HEK293 (cell line): Measurements from ENCODE around the gene COPS3.

Experiments used
- FEZF1 ChIP-seq: fragments of 450-650 bp; formaldehyde crosslinking; IDR thresholded peaks from 2 replicates; pipeline ENCODE4 v1.5.1; 2016; ENCODE audit warnings: missing biosample characterization, missing genetic modification characterization
- GFI1B ChIP-seq: fragments of 450-650 bp; formaldehyde crosslinking; IDR thresholded peaks from 2 replicates; pipeline ENCODE4 v1.5.1; 2016; ENCODE audit warnings: missing biosample characterization, missing genetic modification characterization
- GLI4 ChIP-seq: fragments of 450-650 bp; formaldehyde crosslinking; IDR thresholded peaks from 2 replicates; pipeline ENCODE4 v1.5.1; 2016; ENCODE audit warnings: missing biosample characterization, missing genetic modification characterization
- HOXA7 ChIP-seq: sonication (generic); formaldehyde crosslinking; IDR thresholded peaks from 2 replicates; pipeline ENCODE4 v1.8.1; 2022; ENCODE audit warnings: missing genetic modification reagents, borderline replicate concordance
- KLF10 ChIP-seq: fragments of 450-650 bp; IDR thresholded peaks from 2 replicates; pipeline ENCODE4 v1.5.1; 2018; ENCODE audit warnings: missing biosample characterization, mild to moderate bottlenecking, missing genetic modification characterization
- MYNN ChIP-seq: fragments of 450-650 bp; formaldehyde crosslinking; IDR thresholded peaks from 2 replicates; pipeline ENCODE4 v1.5.1; 2016; ENCODE audit warnings: missing biosample characterization, missing genetic modification characterization, borderline replicate concordance
- OVOL3 ChIP-seq: fragments of 450-650 bp; formaldehyde crosslinking; IDR thresholded peaks from 2 replicates; pipeline ENCODE4 v1.5.1; 2016; ENCODE audit warnings: missing biosample characterization, missing genetic modification characterization
- SETDB1 ChIP-seq: IDR thresholded peaks from one replicate; pipeline ENCODE4 v1.6.1; 2017; ENCODE audit warnings: mild to moderate bottlenecking, low read length, moderate library complexity, mixed read lengths; ENCODE audit not compliant: insufficient read length
- TSHZ1 ChIP-seq: fragments of 450-650 bp; formaldehyde crosslinking; IDR thresholded peaks from 2 replicates; pipeline ENCODE4 v1.5.1; 2016; ENCODE audit warnings: missing biosample characterization, missing genetic modification characterization, borderline replicate concordance
- YY1 ChIP-seq: fragments of 450-650 bp; formaldehyde crosslinking; IDR thresholded peaks from 2 replicates; pipeline ENCODE4 v1.5.1; 2018; ENCODE audit warnings: missing biosample characterization, missing genetic modification characterization
- ZBTB1 ChIP-seq: fragments of 450-650 bp; formaldehyde crosslinking; IDR thresholded peaks from 2 replicates; pipeline ENCODE4 v1.5.1; 2016; ENCODE audit warnings: missing biosample characterization, missing genetic modification characterization
- ZNF112 ChIP-seq: fragments of 450-650 bp; formaldehyde crosslinking; IDR thresholded peaks from 2 replicates; pipeline ENCODE4 v1.5.0; 2017; ENCODE audit warnings: missing biosample characterization, missing genetic modification characterization
- ZNF132 ChIP-seq: fragments of 450-650 bp; formaldehyde crosslinking; IDR thresholded peaks from 2 replicates; pipeline ENCODE4 v1.5.1; 2017; ENCODE audit warnings: missing biosample characterization, missing genetic modification characterization, borderline replicate concordance
- ZNF16 ChIP-seq: fragments of 450-650 bp; formaldehyde crosslinking; IDR thresholded peaks from 2 replicates; pipeline ENCODE4 v1.5.1; 2016; ENCODE audit warnings: low read depth, missing biosample characterization, missing genetic modification characterization
- ZNF488 ChIP-seq: fragments of 450-650 bp; formaldehyde crosslinking; IDR thresholded peaks from 2 replicates; pipeline ENCODE4 v1.5.1; 2016; ENCODE audit warnings: missing biosample characterization, missing genetic modification characterization
- ZNF530 ChIP-seq: fragments of 450-650 bp; formaldehyde crosslinking; IDR thresholded peaks from 2 replicates; pipeline ENCODE4 v1.5.1; 2016; ENCODE audit warnings: low read depth, missing biosample characterization, missing genetic modification characterization
- ZNF555 ChIP-seq: fragments of 450-650 bp; formaldehyde crosslinking; conservative IDR thresholded peaks from 2 replicates; pipeline ENCODE4 v1.5.1; 2017; ENCODE audit warnings: missing biosample characterization, mild to moderate bottlenecking, missing genetic modification characterization, inconsistent platforms
- ZNF585B ChIP-seq: fragments of 450-650 bp; formaldehyde crosslinking; IDR thresholded peaks from 2 replicates; pipeline ENCODE4 v1.5.1; 2016; ENCODE audit warnings: missing biosample characterization, missing genetic modification characterization
- ZNF626 ChIP-seq: fragments of 450-650 bp; sonication (Bioruptor Pico); formaldehyde crosslinking; IDR thresholded peaks from 2 replicates; pipeline ENCODE4 v1.5.1; 2018; ENCODE audit warnings: missing biosample characterization, missing genetic modification characterization, inconsistent platforms
- ZNF645 ChIP-seq: fragments of 450-650 bp; formaldehyde crosslinking; IDR thresholded peaks from 2 replicates; pipeline ENCODE4; 2016; ENCODE audit warnings: missing biosample characterization, missing genetic modification characterization
- ZNF837 ChIP-seq: fragments of 450-650 bp; formaldehyde crosslinking; IDR thresholded peaks from 2 replicates; pipeline ENCODE4 v1.5.1; 2016; ENCODE audit warnings: missing biosample characterization, missing genetic modification characterization
- ZSCAN16 ChIP-seq: fragments of 450-650 bp; formaldehyde crosslinking; IDR thresholded peaks from 2 replicates; pipeline ENCODE4 v1.5.1; 2016; ENCODE audit warnings: missing biosample characterization, missing genetic modification characterization
- TF ChIP-seq, protein P1 (sequence below): fragments of 450-650 bp; formaldehyde crosslinking; IDR thresholded peaks from 2 replicates; pipeline ENCODE4 v1.5.1; 2016; ENCODE audit warnings: missing biosample characterization, missing genetic modification characterization
- TF ChIP-seq, protein P2 (sequence below): IDR thresholded peaks from 2 replicates; pipeline ENCODE4 v1.6.1; 2011; ENCODE audit warnings: mild to moderate bottlenecking, low read depth, low read length, borderline replicate concordance
- TF ChIP-seq, protein P3 (sequence below): fragments of 450-650 bp; formaldehyde crosslinking; optimal IDR thresholded peaks from 2 replicates; pipeline ENCODE3; 2016; ENCODE audit warnings: missing biosample characterization, mild to moderate bottlenecking, missing genetic modification characterization

Gene COPS3

GRCh38 chr17:17280613-17281549 lies at the start of gene COPS3 (continued):
- TF ChIP-seq, protein P1, sequence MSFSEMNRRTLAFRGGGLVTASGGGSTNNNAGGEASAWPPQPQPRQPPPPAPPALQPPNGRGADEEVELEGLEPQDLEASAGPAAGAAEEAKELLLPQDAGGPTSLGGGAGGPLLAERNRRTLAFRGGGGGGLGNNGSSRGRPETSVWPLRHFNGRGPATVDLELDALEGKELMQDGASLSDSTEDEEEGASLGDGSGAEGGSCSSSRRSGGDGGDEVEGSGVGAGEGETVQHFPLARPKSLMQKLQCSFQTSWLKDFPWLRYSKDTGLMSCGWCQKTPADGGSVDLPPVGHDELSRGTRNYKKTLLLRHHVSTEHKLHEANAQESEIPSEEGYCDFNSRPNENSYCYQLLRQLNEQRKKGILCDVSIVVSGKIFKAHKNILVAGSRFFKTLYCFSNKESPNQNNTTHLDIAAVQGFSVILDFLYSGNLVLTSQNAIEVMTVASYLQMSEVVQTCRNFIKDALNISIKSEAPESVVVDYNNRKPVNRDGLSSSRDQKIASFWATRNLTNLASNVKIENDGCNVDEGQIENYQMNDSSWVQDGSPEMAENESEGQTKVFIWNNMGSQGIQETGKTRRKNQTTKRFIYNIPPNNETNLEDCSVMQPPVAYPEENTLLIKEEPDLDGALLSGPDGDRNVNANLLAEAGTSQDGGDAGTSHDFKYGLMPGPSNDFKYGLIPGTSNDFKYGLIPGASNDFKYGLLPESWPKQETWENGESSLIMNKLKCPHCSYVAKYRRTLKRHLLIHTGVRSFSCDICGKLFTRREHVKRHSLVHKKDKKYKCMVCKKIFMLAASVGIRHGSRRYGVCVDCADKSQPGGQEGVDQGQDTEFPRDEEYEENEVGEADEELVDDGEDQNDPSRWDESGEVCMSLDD, result peak; percentile 58; the same call in 1 of the 2 replicates
- TF ChIP-seq OVOL3 (tag by site-specific recombination), result peak; percentile 73
- no peak for TF ChIP-seq ZNF626 (tag by site-specific recombination)
- peak; percentile 55; the same call in 1 of the 2 replicates for TF ChIP-seq TSHZ1 (tag by site-specific recombination)
- TF ChIP-seq ZNF112, result no peak
- no peak for TF ChIP-seq ZNF645 (tag by site-specific recombination)
- 0 out of 2 replicates have a peak, but pooled peaks have one; percentile 47 for TF ChIP-seq GLI4
- peak; percentile 76 for TF ChIP-seq KLF10 (tag by site-specific recombination)
- no peak for TF ChIP-seq ZBTB1 (tag by site-specific recombination)
- no peak for TF ChIP-seq GFI1B (tag by site-specific recombination)
- TF ChIP-seq HOXA7 (CRISPR knock-in tag), result no peak
- TF ChIP-seq, protein P2, sequence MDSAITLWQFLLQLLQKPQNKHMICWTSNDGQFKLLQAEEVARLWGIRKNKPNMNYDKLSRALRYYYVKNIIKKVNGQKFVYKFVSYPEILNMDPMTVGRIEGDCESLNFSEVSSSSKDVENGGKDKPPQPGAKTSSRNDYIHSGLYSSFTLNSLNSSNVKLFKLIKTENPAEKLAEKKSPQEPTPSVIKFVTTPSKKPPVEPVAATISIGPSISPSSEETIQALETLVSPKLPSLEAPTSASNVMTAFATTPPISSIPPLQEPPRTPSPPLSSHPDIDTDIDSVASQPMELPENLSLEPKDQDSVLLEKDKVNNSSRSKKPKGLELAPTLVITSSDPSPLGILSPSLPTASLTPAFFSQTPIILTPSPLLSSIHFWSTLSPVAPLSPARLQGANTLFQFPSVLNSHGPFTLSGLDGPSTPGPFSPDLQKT, result 0 out of 2 replicates have a peak, but pooled peaks have one; percentile 43
- no peak for TF ChIP-seq ZNF837 (tag by site-specific recombination)
- TF ChIP-seq ZNF555 (tag by site-specific recombination), result no peak
- TF ChIP-seq ZNF488 (tag by site-specific recombination), result no peak
- TF ChIP-seq, protein P3, sequence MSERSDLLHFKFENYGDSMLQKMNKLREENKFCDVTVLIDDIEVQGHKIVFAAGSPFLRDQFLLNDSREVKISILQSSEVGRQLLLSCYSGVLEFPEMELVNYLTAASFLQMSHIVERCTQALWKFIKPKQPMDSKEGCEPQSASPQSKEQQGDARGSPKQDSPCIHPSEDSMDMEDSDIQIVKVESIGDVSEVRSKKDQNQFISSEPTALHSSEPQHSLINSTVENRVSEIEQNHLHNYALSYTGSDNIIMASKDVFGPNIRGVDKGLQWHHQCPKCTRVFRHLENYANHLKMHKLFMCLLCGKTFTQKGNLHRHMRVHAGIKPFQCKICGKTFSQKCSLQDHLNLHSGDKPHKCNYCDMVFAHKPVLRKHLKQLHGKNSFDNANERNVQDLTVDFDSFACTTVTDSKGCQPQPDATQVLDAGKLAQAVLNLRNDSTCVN (tag by site-specific recombination), result peak; percentile 86
- peak; percentile 59; the same call in 1 of the 2 replicates for TF ChIP-seq FEZF1 (tag by site-specific recombination)
- no peak for TF ChIP-seq ZNF16 (tag by site-specific recombination)
- TF ChIP-seq ZSCAN16, result no peak
- peak; percentile 49; the same call in 1 of the 2 replicates for TF ChIP-seq MYNN
- no peak for TF ChIP-seq ZNF585B (tag by site-specific recombination)
- no peak for TF ChIP-seq ZNF530
- peak; percentile 94 for TF ChIP-seq YY1 (tag by site-specific recombination)
- TF ChIP-seq ZNF132 (tag by site-specific recombination), result no peak
- no peak for TF ChIP-seq SETDB1
